GM21737 (cell line): Measurements from ENCODE around the gene OR2G6.
"Not testable (repeated sequence)": the region's sequence is repeated elsewhere in the genome, so short reads cannot be mapped to it uniquely, and the experiment has no call there.

Experiments used
- ATAC-seq: cut with Tn5 transposase; IDR thresholded peaks from one replicate; pipeline ENCODE4 v1.9.1; 2021; ENCODE audit warnings: mild to moderate bottlenecking, moderate library complexity; ENCODE audit not compliant: unreplicated experiment

The OR2G6 gene

GRCh38 chr1:248573856-248574255 is 66.0 kb downstream of the OR2G6 start:
- not testable (repeated sequence) for ATAC-seq

GRCh38 chr1:248574657-248575056 is 66.8 kb downstream of the OR2G6 start, which contains the start of gene OR2T34:
Gene OR2T34, minus strand, starts transcription at chr1:248574757. Its CDS starts 0 bp downstream, at chr1:248574757.
- not testable (repeated sequence) for ATAC-seq

- ATAC-seq: no peak
These were observed 68.5 kb downstream of the OR2G6 start for GRCh38 chr1:248576260-248576980.
